ENCODE results near the gene PPARGC1A. TPM values are rescaled to one million over a fixed set of nuclear protein-coding genes. Genes with fewer than 3 reads are reported as not detected.

The PPARGC1A gene
- total and polyA plus RNA-seq, 12 donors = 11.8 to 200 (median 102) TPM

DNA sequence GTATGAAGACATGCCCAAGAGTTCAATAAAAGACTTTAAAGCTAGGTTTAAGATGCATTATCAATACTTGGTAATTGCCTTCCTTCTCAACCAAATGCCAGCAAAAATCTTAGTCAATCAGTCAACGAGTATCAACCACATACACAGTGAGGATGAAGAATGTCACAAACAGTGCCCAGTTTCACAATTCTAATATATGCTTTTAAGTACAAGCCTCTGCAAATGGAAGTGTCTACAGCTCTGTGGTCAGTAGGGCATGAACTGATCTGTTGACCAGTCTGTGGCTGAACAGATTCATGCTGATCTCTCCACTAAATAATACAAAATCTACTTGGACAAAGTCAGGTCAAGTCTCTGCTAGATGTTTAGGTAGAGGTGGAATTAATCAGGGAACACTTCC is 27.9 kb downstream of the PPARGC1A start:
- no peak for TF ChIP-seq CTCF (IDR thresholded peaks at IDR 0.05)
- WGBS, 2 donors = 66 to 69% methylated on average over 1 of the region's 1 CpG
- Histone ChIP-seq H3K27ac (peak overlapping the region in 3 of 10 donors; percentile 2 to 46 (median 19)), H3K4me1 (peaks cover 0 to 70% (median 15%) of the 10 kb centered on the region in 9 donors), H3K4me3 (no peak overlapping the region), H3K36me3 (no peaks in the 10 kb centered on the region), H3K27me3 (no peaks in the 10 kb centered on the region), H3K9me3 (no peaks in the 10 kb centered on the region)
- DNase-seq (no peak), ATAC-seq (no peak)
- intact Hi-C loops (cut with DNase I) = loop anchor here in 1 of 10 donors (1.0 kb wide), 1 partner anchor 29 kb away; no protein-coding TSS in a partner anchor

DNA sequence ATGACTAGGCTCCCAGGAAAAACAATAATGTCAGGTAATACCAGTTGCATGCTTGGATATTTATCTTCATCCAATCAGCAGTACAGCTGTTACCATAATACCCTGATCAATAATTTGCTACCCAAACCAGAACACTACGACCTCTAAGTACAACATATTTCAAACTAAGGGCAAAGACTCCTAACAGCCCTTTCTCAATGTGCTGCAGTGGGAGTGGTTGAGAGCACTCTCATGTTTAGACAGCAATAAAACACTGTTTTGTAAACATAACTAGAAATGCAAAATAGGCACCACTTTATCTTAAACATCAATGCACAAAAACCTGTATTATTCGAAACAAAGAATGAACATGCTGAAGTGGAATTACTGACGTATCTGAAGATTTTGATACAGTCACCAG is 28.9 kb downstream of the PPARGC1A start:
- H3K4me3 ChIP-seq = no peak overlapping the region
- DNase-seq (no peak), ATAC-seq (no peak)
- 72 to 74% methylated on average over 3 of the region's 3 CpGs for WGBS, 2 donors
- TF ChIP-seq CTCF (IDR thresholded peaks at IDR 0.05) = no peak
- H3K27me3 ChIP-seq = no peaks in the 10 kb centered on the region
- intact Hi-C loops (cut with DNase I) = no loop called here
- H3K27ac ChIP-seq = peak overlapping the region in 1 of 10 donors; percentile 23
- H3K36me3 ChIP-seq = no peaks in the 10 kb centered on the region
- no peaks in the 10 kb centered on the region for H3K9me3 ChIP-seq
- H3K4me1 ChIP-seq = peaks cover 4 to 72% (median 13%) of the 10 kb centered on the region in 9 donors

GRCh38 chr4:23857367-23857959 is 32.4 kb downstream of the PPARGC1A start:
- WGBS, 2 donors = 57 to 60% methylated on average over 4 of the region's 4 CpGs
- peak overlapping the region in 5 of 10 donors; percentile 17 to 81 (median 75) for H3K27ac ChIP-seq

GRCh38 chr4:23856630-23857029 is 33.2 kb downstream of the PPARGC1A start:
- Histone ChIP-seq H3K4me1 (peaks cover 4 to 66% (median 24%) of the 10 kb centered on the region in 9 donors), H3K36me3 (no peaks in the 10 kb centered on the region), H3K4me3 (no peak overlapping the region), H3K9me3 (no peaks in the 10 kb centered on the region), H3K27me3 (no peaks in the 10 kb centered on the region), H3K27ac (peak overlapping the region in 8 of 10 donors; percentile 23 to 81 (median 42))
- intact Hi-C loops (cut with DNase I) = no loop called here
- DNase-seq (peak in 1 of 2 donors; percentile 36), ATAC-seq (peak in 3 of 8 donors; percentile 14 to 25 (median 24))
- no peak for TF ChIP-seq CTCF (IDR thresholded peaks at IDR 0.05)
- 43% methylated on average over 3 of the region's 3 CpGs for WGBS, 2 donors

More at GRCh38 chr4:23857367-23857959, 32.4 kb downstream of the PPARGC1A start:
- peaks cover 4 to 65% (median 24%) of the 10 kb centered on the region in 9 donors for H3K4me1 ChIP-seq
- ATAC-seq (no peak), DNase-seq (no peak)
- intact Hi-C loops (cut with DNase I) = no loop called here
- no peaks in the 10 kb centered on the region for H3K27me3 ChIP-seq
- TF ChIP-seq CTCF (IDR thresholded peaks at IDR 0.05) = peak in 5 of 9 donors; percentile 15 to 32 (median 29)
- no peak overlapping the region for H3K4me3 ChIP-seq
- no peaks in the 10 kb centered on the region for H3K9me3 ChIP-seq
- no peaks in the 10 kb centered on the region for H3K36me3 ChIP-seq
